B cell (primary cell): ENCODE measurements around the gene SUPV3L1. TPM values are rescaled to one million over a fixed set of nuclear protein-coding genes. Genes with fewer than 3 reads are reported as not detected.

ENCODE experiments used
- ATAC-seq: fragments of 200-7000 bp; cut with Tn5 transposase; one replicate; pipeline ENCODE4 v1.10.0; 2021; ENCODE audit warnings: low read depth, mild to moderate bottlenecking, moderate number of reproducible peaks, moderate library complexity
- CTCF ChIA-PET: fragments of 350-600 bp; sonication (Branson Sonifier 250); formaldehyde crosslinking; loops from one replicate; lab custom pipeline; 2021; ENCODE audit warnings: antibody characterized with exemption, inconsistent platforms; lab: Charles Lee
- POLR2A ChIA-PET: fragments of 350-600 bp; sonication (Branson Sonifier 250); formaldehyde crosslinking; loops from one replicate; lab custom pipeline; 2021; ENCODE audit warnings: antibody characterized with exemption; lab: Charles Lee
- DNase-seq: peaks from one replicate; pipeline ENCODE4 v3.0.0; 2013
- H2AFZ ChIP-seq: 2 replicates; pipeline ENCODE4 v1.6.1; 2012; ENCODE audit warnings: mild to moderate bottlenecking, low read depth, low read length; ENCODE audit not compliant: insufficient read depth, poor library complexity, severe bottlenecking
- H3K27ac ChIP-seq, 2 donors: 1 replicate in 1 of 2; 2 replicates in 1 of 2; pipeline ENCODE4 v1.5.1; 2012 to 2013; ENCODE audit warnings: low read length in 2 of 2, mild to moderate bottlenecking in 2 of 2, moderate library complexity in 1 of 2
- H3K27me3 ChIP-seq, 4 experiments: fragments of 200-600 bp in 1 of 4; sonication (generic) in 1 of 4; replicated peaks in 1 of 4; 1 replicate in 2 of 4; 2 replicates in 2 of 4; pipeline versions ENCODE4 v1.6.1 to v1.7.0; 2013 to 2016; ENCODE audit warnings: low read length in 3 of 4, mild to moderate bottlenecking in 2 of 4, mixed read lengths in 1 of 4, moderate library complexity in 1 of 4; ENCODE audit not compliant: insufficient read depth in 4 of 4, control insufficient read depth in 3 of 4; ENCODE audit errors: control extremely low read depth in 1 of 4
- H3K36me3 ChIP-seq, 2 experiments: replicated peaks in 1 of 2; 1 replicate in 1 of 2; 2 replicates in 1 of 2; pipeline versions ENCODE4 v1.6.1 to v1.7.1; 2013; ENCODE audit warnings: low read length in 1 of 2; ENCODE audit not compliant: insufficient read depth in 2 of 2, control insufficient read depth in 1 of 2; ENCODE audit errors: control extremely low read depth in 1 of 2, extremely low read depth in 1 of 2
- H3K4me1 ChIP-seq, 2 donors: fragments of 200-600 bp in 1 of 2; sonication (generic) in 1 of 2; 1 replicate in 1 of 2; 2 replicates in 1 of 2; pipeline versions ENCODE4 v1.5.1 to v1.6.1; 2013 to 2017; ENCODE audit warnings: low read length in 2 of 2; ENCODE audit not compliant: control insufficient read depth in 2 of 2, insufficient read depth in 2 of 2
- H3K4me2 ChIP-seq: replicated peaks from 2 replicates; pipeline ENCODE3; 2012; ENCODE audit warnings: mild to moderate bottlenecking, low read depth, low read length; ENCODE audit not compliant: poor library complexity, severe bottlenecking
- H3K4me3 ChIP-seq, 5 experiments: fragments of 200-600 bp in 1 of 5; sonication (generic) in 1 of 5; 1 replicate in 3 of 5; 2 replicates in 2 of 5; pipeline versions ENCODE4 v1.5.1 to v1.7.0; 2011 to 2016; ENCODE audit warnings: low read length in 4 of 5, mild to moderate bottlenecking in 4 of 5, low read depth in 2 of 5, control low read depth in 1 of 5, moderate library complexity in 1 of 5; ENCODE audit not compliant: insufficient read depth in 1 of 5; ENCODE audit errors: control extremely low read depth in 1 of 5, extremely low read depth in 1 of 5
- H3K79me2 ChIP-seq: fragments of 200-600 bp; sonication (generic); one replicate; pipeline ENCODE4 v1.6.0; 2016; ENCODE audit warnings: low read length; ENCODE audit not compliant: control insufficient read depth, insufficient read depth
- H3K9ac ChIP-seq: fragments of 200-600 bp; sonication (generic); 2 replicates; pipeline ENCODE4 v1.6.1; 2017; ENCODE audit warnings: mild to moderate bottlenecking, low read length, moderate library complexity
- H3K9me3 ChIP-seq, 3 donors: one replicate each; pipeline versions ENCODE4 v1.6.1 to v1.7.1; 2013; ENCODE audit warnings: low read length in 2 of 3; ENCODE audit not compliant: control insufficient read depth in 2 of 3, insufficient read depth in 1 of 3; ENCODE audit errors: control extremely low read depth in 1 of 3
- H4K20me1 ChIP-seq: 2 replicates; pipeline ENCODE4 v1.6.0; 2012; ENCODE audit warnings: mild to moderate bottlenecking, low read length; ENCODE audit not compliant: insufficient read depth, control insufficient read depth, poor library complexity, severe bottlenecking
- H3K27ac Mint-ChIP-seq: one replicate; pipeline ENCODE4 v1.8.0; 2021; ENCODE audit warnings: mixed read lengths
- H3K27me3 Mint-ChIP-seq: one replicate; pipeline ENCODE4 v1.8.0; 2021; ENCODE audit warnings: mixed read lengths
- H3K4me1 Mint-ChIP-seq: one replicate; pipeline ENCODE4 v1.8.0; 2021; ENCODE audit warnings: mixed read lengths
- H3K4me3 Mint-ChIP-seq: one replicate; pipeline ENCODE4 v1.8.0; 2021; ENCODE audit warnings: mixed read lengths
- H3K9me3 Mint-ChIP-seq: one replicate; pipeline ENCODE4 v1.8.0; 2022; ENCODE audit warnings: mixed read lengths; ENCODE audit not compliant: insufficient read depth
- CTCF ChIP-seq: fragments of 200-600 bp; IDR thresholded peaks from one replicate; pipeline ENCODE4 v1.8.0; 2022; ENCODE audit warnings: antibody characterized with exemption, mild to moderate bottlenecking
- EZH2 ChIP-seq: IDR thresholded peaks from 2 replicates; pipeline ENCODE4 v1.6.1; 2012; ENCODE audit warnings: borderline replicate concordance, low read depth, mild to moderate bottlenecking, moderate library complexity, low read length; ENCODE audit not compliant: insufficient read depth, poor library complexity, severe bottlenecking
- WGBS: methylation state at CpG from one replicate; pipeline ENCODE4 v1.1.5; 2013; ENCODE audit warnings: missing lambda C conversion rate; ENCODE audit not compliant: insufficient coverage; 5-methylcytosine and 5-hydroxymethylcytosine counted together
- intact Hi-C: fragments of 100-400 bp; cut with micrococcal nuclease; formaldehyde crosslinking; loops from one replicate; pipeline ENCODE4 v1.10.0; 2022
- polyA plus RNA-seq: library from polyadenylated mRNA; depleted of rRNA; stranded (reverse); fragments of >200 nt; gene quantifications from 2 replicates; pipeline ENCODE4 v1.2.3, GENCODE V29; 2012
- total RNA-seq, 2 donors: library from RNA; stranded (reverse); fragments of 120-200 nt in 1 of 2; gene quantifications; 1 replicate in 1 of 2; 2 replicates in 1 of 2; pipeline versions ENCODE4 v1.2.3 to v1.2.4, GENCODE V29; 2013 to 2022

SUPV3L1 gene
- total and polyA plus RNA-seq, 2 donors (not counting 1 experiment from before 2014, with no cell fraction given), result 33.6 to 37.1 TPM

DNA sequence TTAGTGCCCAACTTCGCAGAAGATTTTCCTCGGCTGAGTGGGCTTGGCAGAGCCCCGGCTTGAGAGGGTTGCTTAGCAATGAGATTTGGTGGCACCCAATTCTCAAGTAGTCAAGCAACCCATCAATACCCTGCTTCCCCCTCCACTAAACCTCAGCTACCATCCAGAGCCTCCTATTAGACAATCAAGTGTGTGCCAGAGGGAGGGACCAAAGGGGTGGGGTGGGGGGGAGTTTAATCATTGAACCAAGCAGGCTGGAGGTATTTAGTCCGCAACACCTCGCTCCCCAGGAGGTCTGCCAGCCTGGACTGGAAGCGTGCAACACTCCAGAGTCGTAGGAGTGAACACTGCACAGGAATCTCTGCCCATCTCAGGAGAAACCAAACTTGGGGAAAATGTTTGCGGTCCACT, 40.0 kb downstream of the SUPV3L1 start, which contains the start of gene HKDC1:
HKDC1 (plus strand) TSS at position 292 of the 411 bp plus-strand sequence; CDS start at position 396, 104 bp downstream.
- 94% methylated on average over 6 of the region's 8 CpGs for WGBS
- no peak within 1 kb of the TSS for H3K4me2 ChIP-seq
- no peaks in the 10 kb centered on the region for H3K36me3 ChIP-seq
- TF ChIP-seq EZH2 (no peak), CTCF (no peak)
- ChIA-PET CTCF (interaction anchor here (0.8 to 1.4 kb wide), 2 partner anchors 9 to 11 kb away, joined by 3 read pairs; no protein-coding TSS in a partner anchor), POLR2A (no interaction called here)
- no peaks in the 10 kb centered on the region for H3K9me3 ChIP-seq
- H3K4me1 ChIP-seq, result peaks cover 16 to 19% of the 10 kb centered on the region in 2 donors
- H3K27me3 Mint-ChIP-seq, result peaks cover 12% of the 10 kb centered on the region
- peaks cover 23% of the 10 kb centered on the region for H3K4me1 Mint-ChIP-seq
- H3K9ac ChIP-seq, result no peak within 1 kb of the TSS
- no peak within 1 kb of the TSS for H3K4me3 ChIP-seq
- no peak within 1 kb of the TSS for H3K27ac Mint-ChIP-seq
- no peaks in the 10 kb centered on the region for H3K79me2 ChIP-seq
- intact Hi-C loops, result loop anchor here (5.0 kb wide), 1 partner anchor 98 kb away; the partner anchor contains the start of gene VPS26A
- H3K27me3 ChIP-seq, result no peaks in the 10 kb centered on the region
- H4K20me1 ChIP-seq, result no peaks in the 10 kb centered on the region
- no peak within 1 kb of the TSS for H2AFZ ChIP-seq
- no peak within 1 kb of the TSS for H3K27ac ChIP-seq
- no peaks in the 10 kb centered on the region for H3K9me3 Mint-ChIP-seq
- no peak for DNase-seq
- no peak for ATAC-seq
- H3K4me3 Mint-ChIP-seq, result no peak within 1 kb of the TSS

GRCh38 chr10:69220507-69220906, 40.5 kb downstream of the SUPV3L1 start:
- intact Hi-C loops, result loop anchor here (5.0 kb wide), 1 partner anchor 98 kb away; the partner anchor contains the start of gene VPS26A
- 100% methylated on average over 4 of the region's 9 CpGs for WGBS
- Histone ChIP-seq H3K27me3 (no peaks in the 10 kb centered on the region), H2AFZ (no peak overlapping the region), H4K20me1 (no peaks in the 10 kb centered on the region), H3K4me2 (no peak overlapping the region), H3K27ac (no peak overlapping the region), H3K79me2 (no peaks in the 10 kb centered on the region), H3K9ac (no peak overlapping the region), H3K4me3 (no peak overlapping the region), H3K4me1 (peaks cover 20 to 24% of the 10 kb centered on the region in 2 donors), H3K9me3 (no peaks in the 10 kb centered on the region), H3K36me3 (no peaks in the 10 kb centered on the region)
- TF ChIP-seq EZH2 (no peak), CTCF (no peak)
- ChIA-PET POLR2A (no interaction called here), CTCF (interaction anchor here (0.8 to 1.4 kb wide), 2 partner anchors 8 to 11 kb away, joined by 3 read pairs; no protein-coding TSS in a partner anchor)
- no peak for ATAC-seq
- H3K27ac Mint-ChIP-seq, result no peak overlapping the region
- DNase-seq, result no peak
- H3K9me3 Mint-ChIP-seq, result no peaks in the 10 kb centered on the region
- no peak overlapping the region for H3K4me3 Mint-ChIP-seq
- H3K4me1 Mint-ChIP-seq, result peaks cover 23% of the 10 kb centered on the region
- peaks cover 9% of the 10 kb centered on the region for H3K27me3 Mint-ChIP-seq
